H1 (cell line): ENCODE results near the gene TRA2A. TPM values are rescaled to one million over a fixed set of nuclear protein-coding genes. Genes with fewer than 3 reads are reported as not detected.

Experiments
- CBX5 ChIP-seq: fragments of 300-800, 300-1000 bp; sonication (generic); IDR thresholded peaks from 2 replicates; pipeline ENCODE4 v1.7.1; 2016; ENCODE audit warnings: antibody characterized with exemption, low read length, low read depth
- MAFK ChIP-seq: IDR thresholded peaks from 2 replicates; pipeline ENCODE4 v1.6.1; 2012; ENCODE audit warnings: low read depth, mild to moderate bottlenecking, improper control_type of control experiment, low read length
- POLR2A ChIP-seq, 2 experiments: IDR thresholded peaks; 1 replicate in 1 of 2; 2 replicates in 1 of 2; pipeline ENCODE4 v1.6.1; 2011; ENCODE audit warnings: low read depth in 2 of 2, low read length in 2 of 2, mild to moderate bottlenecking in 2 of 2; ENCODE audit errors: control extremely low read depth in 1 of 2
- POU5F1 ChIP-seq: IDR thresholded peaks from 2 replicates; pipeline ENCODE4 v1.6.1; 2011; ENCODE audit warnings: low read depth, mild to moderate bottlenecking, low read length, moderate library complexity
- RFX5 ChIP-seq: IDR thresholded peaks from 2 replicates; pipeline ENCODE4 v1.6.1; 2011; ENCODE audit warnings: low read depth, low read length, improper control_type of control experiment, borderline replicate concordance
- TAF7 ChIP-seq: optimal IDR thresholded peaks from 2 replicates; pipeline ENCODE3; 2011; ENCODE audit warnings: low read depth, mild to moderate bottlenecking, inconsistent platforms, low read length, moderate library complexity, borderline replicate concordance
- TCF12 ChIP-seq: IDR thresholded peaks from 2 replicates; pipeline ENCODE4 v1.6.1; 2011; ENCODE audit warnings: low read depth, mild to moderate bottlenecking, low read length
- TEAD4 ChIP-seq: IDR thresholded peaks from 2 replicates; pipeline ENCODE4 v1.6.1; 2012; ENCODE audit warnings: low read depth, low read length, inconsistent platforms, mixed read lengths
- YY1 ChIP-seq: IDR thresholded peaks from 2 replicates; pipeline ENCODE4 v1.6.1; 2011; ENCODE audit warnings: low read depth, mild to moderate bottlenecking, low read length
- polyA plus RNA-seq, 7 experiments: library from polyadenylated mRNA; depleted of rRNA in 3 of 7; stranded (reverse) in 5 of 7; unstranded in 2 of 7; fragments of >200 nt in 5 of 7; fragments of 200-250 nt in 2 of 7; gene quantifications; 1 replicate in 5 of 7; 2 replicates in 1 of 7; 4 replicates in 1 of 7; pipeline versions ENCODE4 v1.2.1 to v1.2.3, GENCODE V29; 2011 to 2013; ENCODE audit warnings: missing spikeins in 2 of 7, mixed read lengths in 2 of 7
- total RNA-seq: library from RNA; stranded (reverse); fragmentation: NEBNext Ultra II Directional; extraction: Animal tissue kit (Norgen Biotek cat#: 25700); gene quantifications from 2 replicates; pipeline ENCODE4 v1.2.1, GENCODE V29; 2021
- TF ChIP-seq, protein P1 (sequence below): fragments of 300-600 bp; sonication (generic); IDR thresholded peaks from 2 replicates; pipeline ENCODE4 v1.7.1; 2012; ENCODE audit warnings: low read length, moderate library complexity, mild to moderate bottlenecking, inconsistent platforms; ENCODE audit not compliant: insufficient replicate concordance
- TF ChIP-seq, protein P2 (sequence below): IDR thresholded peaks from 2 replicates; pipeline ENCODE4 v1.6.1; 2012; ENCODE audit warnings: inconsistent platforms

The TRA2A gene
- total and polyA plus RNA-seq, 2 of the 8 experiments (the other 6 are each of a cell fraction or from before 2014, with no cell fraction given) = 116 to 125 TPM

DNA sequence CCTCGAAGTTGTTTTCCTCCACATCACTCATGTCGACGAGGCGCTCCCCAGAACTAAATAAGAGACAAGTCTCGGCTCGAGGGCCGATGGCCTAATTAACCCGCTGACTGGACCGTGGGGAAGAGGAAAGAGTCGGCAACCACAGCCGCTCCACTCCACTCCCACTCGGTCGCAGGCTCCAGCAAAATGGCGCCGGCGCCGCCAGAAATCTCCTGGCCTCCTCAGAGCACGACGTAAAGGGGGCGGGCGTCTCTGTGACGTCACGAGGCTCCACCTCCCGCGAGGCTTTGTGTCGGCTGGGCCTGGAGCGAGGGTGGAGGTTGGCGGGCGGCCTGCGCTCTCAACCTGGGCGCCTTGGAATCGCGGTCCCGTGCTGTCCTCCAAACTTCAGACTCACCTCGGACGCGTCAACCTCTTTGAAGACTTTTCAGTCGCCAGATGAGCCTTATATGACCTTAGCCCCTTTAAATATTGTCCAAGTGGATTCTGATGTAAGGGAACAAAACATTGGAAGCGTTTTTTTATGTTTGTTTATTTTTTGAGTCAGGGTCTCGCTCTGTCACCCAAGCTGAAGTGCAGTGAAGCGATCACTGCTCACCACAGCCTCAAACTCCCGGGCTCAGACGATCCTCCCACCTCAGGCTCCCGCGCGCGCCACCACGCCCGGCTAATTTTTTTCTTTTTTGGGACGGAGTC, at the start of gene TRA2A (continued):
- TF ChIP-seq, protein P1, sequence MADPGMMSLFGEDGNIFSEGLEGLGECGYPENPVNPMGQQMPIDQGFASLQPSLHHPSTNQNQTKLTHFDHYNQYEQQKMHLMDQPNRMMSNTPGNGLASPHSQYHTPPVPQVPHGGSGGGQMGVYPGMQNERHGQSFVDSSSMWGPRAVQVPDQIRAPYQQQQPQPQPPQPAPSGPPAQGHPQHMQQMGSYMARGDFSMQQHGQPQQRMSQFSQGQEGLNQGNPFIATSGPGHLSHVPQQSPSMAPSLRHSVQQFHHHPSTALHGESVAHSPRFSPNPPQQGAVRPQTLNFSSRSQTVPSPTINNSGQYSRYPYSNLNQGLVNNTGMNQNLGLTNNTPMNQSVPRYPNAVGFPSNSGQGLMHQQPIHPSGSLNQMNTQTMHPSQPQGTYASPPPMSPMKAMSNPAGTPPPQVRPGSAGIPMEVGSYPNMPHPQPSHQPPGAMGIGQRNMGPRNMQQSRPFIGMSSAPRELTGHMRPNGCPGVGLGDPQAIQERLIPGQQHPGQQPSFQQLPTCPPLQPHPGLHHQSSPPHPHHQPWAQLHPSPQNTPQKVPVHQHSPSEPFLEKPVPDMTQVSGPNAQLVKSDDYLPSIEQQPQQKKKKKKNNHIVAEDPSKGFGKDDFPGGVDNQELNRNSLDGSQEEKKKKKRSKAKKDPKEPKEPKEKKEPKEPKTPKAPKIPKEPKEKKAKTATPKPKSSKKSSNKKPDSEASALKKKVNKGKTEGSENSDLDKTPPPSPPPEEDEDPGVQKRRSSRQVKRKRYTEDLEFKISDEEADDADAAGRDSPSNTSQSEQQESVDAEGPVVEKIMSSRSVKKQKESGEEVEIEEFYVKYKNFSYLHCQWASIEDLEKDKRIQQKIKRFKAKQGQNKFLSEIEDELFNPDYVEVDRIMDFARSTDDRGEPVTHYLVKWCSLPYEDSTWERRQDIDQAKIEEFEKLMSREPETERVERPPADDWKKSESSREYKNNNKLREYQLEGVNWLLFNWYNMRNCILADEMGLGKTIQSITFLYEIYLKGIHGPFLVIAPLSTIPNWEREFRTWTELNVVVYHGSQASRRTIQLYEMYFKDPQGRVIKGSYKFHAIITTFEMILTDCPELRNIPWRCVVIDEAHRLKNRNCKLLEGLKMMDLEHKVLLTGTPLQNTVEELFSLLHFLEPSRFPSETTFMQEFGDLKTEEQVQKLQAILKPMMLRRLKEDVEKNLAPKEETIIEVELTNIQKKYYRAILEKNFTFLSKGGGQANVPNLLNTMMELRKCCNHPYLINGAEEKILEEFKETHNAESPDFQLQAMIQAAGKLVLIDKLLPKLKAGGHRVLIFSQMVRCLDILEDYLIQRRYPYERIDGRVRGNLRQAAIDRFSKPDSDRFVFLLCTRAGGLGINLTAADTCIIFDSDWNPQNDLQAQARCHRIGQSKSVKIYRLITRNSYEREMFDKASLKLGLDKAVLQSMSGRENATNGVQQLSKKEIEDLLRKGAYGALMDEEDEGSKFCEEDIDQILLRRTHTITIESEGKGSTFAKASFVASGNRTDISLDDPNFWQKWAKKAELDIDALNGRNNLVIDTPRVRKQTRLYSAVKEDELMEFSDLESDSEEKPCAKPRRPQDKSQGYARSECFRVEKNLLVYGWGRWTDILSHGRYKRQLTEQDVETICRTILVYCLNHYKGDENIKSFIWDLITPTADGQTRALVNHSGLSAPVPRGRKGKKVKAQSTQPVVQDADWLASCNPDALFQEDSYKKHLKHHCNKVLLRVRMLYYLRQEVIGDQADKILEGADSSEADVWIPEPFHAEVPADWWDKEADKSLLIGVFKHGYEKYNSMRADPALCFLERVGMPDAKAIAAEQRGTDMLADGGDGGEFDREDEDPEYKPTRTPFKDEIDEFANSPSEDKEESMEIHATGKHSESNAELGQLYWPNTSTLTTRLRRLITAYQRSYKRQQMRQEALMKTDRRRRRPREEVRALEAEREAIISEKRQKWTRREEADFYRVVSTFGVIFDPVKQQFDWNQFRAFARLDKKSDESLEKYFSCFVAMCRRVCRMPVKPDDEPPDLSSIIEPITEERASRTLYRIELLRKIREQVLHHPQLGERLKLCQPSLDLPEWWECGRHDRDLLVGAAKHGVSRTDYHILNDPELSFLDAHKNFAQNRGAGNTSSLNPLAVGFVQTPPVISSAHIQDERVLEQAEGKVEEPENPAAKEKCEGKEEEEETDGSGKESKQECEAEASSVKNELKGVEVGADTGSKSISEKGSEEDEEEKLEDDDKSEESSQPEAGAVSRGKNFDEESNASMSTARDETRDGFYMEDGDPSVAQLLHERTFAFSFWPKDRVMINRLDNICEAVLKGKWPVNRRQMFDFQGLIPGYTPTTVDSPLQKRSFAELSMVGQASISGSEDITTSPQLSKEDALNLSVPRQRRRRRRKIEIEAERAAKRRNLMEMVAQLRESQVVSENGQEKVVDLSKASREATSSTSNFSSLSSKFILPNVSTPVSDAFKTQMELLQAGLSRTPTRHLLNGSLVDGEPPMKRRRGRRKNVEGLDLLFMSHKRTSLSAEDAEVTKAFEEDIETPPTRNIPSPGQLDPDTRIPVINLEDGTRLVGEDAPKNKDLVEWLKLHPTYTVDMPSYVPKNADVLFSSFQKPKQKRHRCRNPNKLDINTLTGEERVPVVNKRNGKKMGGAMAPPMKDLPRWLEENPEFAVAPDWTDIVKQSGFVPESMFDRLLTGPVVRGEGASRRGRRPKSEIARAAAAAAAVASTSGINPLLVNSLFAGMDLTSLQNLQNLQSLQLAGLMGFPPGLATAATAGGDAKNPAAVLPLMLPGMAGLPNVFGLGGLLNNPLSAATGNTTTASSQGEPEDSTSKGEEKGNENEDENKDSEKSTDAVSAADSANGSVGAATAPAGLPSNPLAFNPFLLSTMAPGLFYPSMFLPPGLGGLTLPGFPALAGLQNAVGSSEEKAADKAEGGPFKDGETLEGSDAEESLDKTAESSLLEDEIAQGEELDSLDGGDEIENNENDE = no peak
- TF ChIP-seq TAF7 = peak; percentile 97
- no peak for TF ChIP-seq CBX5
- no peak for TF ChIP-seq TEAD4
- no peak for TF ChIP-seq POU5F1
- peak; percentile 97 to 99 for TF ChIP-seq POLR2A (IDR thresholded peaks at IDR 0.05; ENCODE audit: control extremely low read depth in 1 of 2, low read depth in 2 of 2, low read length in 2 of 2)
- no peak for TF ChIP-seq MAFK
- TF ChIP-seq, protein P2, sequence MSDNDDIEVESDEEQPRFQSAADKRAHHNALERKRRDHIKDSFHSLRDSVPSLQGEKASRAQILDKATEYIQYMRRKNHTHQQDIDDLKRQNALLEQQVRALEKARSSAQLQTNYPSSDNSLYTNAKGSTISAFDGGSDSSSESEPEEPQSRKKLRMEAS = peak; percentile 77
- TF ChIP-seq YY1 = peak; percentile 95
- TF ChIP-seq TCF12 = no peak
- no peak; the same call in 1 of the 2 replicates for TF ChIP-seq RFX5
